Measurements from ENCODE around the gene RUNX1. TPM values are rescaled to one million over a fixed set of nuclear protein-coding genes. Genes with fewer than 3 reads are reported as not detected.

RUNX1 gene
- total and polyA plus RNA-seq, 7 donors = 8.7 to 230 (median 30.1) TPM

GRCh38 chr21:35077466-35077865 is 28.4 kb upstream of the RUNX1 start:
- no peak for TF ChIP-seq CTCF (IDR thresholded peaks at IDR 0.05)
- Histone ChIP-seq H3K27me3 (ENCODE audit: insufficient read depth in 3 of 3, low read length in 2 of 3) (no peaks in the 10 kb centered on the region), H3K36me3 (ENCODE audit: insufficient read depth in 1 of 2, low read depth in 1 of 2) (no peaks in the 10 kb centered on the region), H3K9me3 (no peaks in the 10 kb centered on the region), H3K27ac (no peak overlapping the region), H3K4me1 (no peaks in the 10 kb centered on the region), H3K4me3 (no peak overlapping the region)
- WGBS, 3 donors = 91 to 92% (median 92%) methylated on average over 4 of the region's 4 CpGs
- DNase-seq = no peak
- intact Hi-C loops (cut with DNase I) = no loop called here
- ATAC-seq = no peak

- Histone ChIP-seq H3K36me3 (ENCODE audit: insufficient read depth in 1 of 2, low read depth in 1 of 2) (no peaks in the 10 kb centered on the region), H3K27me3 (ENCODE audit: insufficient read depth in 3 of 3, low read length in 2 of 3) (no peaks in the 10 kb centered on the region), H3K9me3 (no peaks in the 10 kb centered on the region), H3K4me3 (no peak overlapping the region), H3K4me1 (no peaks in the 10 kb centered on the region), H3K27ac (no peak overlapping the region)
- TF ChIP-seq CTCF (IDR thresholded peaks at IDR 0.05) = no peak
- ATAC-seq (peak in 1 of 4 donors; percentile 28), DNase-seq (peak in 1 of 2 donors; percentile 39)
- intact Hi-C loops (cut with DNase I) = no loop called here
- 54 to 68% (median 66%) methylated on average over 6 of the region's 6 CpGs for WGBS, 3 donors
Observed at GRCh38 chr21:35075546-35075945, 26.4 kb upstream of the RUNX1 start.

GRCh38 chr21:35072960-35073359 is 23.9 kb upstream of the RUNX1 start:
- intact Hi-C loops (cut with DNase I) = no loop called here
- Histone ChIP-seq H3K4me3 (no peak overlapping the region), H3K4me1 (no peaks in the 10 kb centered on the region), H3K27me3 (ENCODE audit: insufficient read depth in 3 of 3, low read length in 2 of 3) (no peaks in the 10 kb centered on the region), H3K36me3 (ENCODE audit: insufficient read depth in 1 of 2, low read depth in 1 of 2) (no peaks in the 10 kb centered on the region), H3K9me3 (no peaks in the 10 kb centered on the region), H3K27ac (no peak overlapping the region)
- no peak for TF ChIP-seq CTCF (IDR thresholded peaks at IDR 0.05)
- ATAC-seq (no peak), DNase-seq (peak in 1 of 2 donors; percentile 46)
- WGBS, 3 donors = 40 to 67% (median 55%) methylated on average over 11 of the region's 11 CpGs

- 74 to 91% (median 82%) methylated on average over 5 of the region's 5 CpGs for WGBS, 3 donors
- TF ChIP-seq CTCF (IDR thresholded peaks at IDR 0.05) = no peak
- Histone ChIP-seq H3K4me1 (no peaks in the 10 kb centered on the region), H3K9me3 (no peaks in the 10 kb centered on the region), H3K27ac (no peak overlapping the region), H3K36me3 (ENCODE audit: insufficient read depth in 1 of 2, low read depth in 1 of 2) (no peaks in the 10 kb centered on the region), H3K4me3 (no peak overlapping the region), H3K27me3 (ENCODE audit: insufficient read depth in 3 of 3, low read length in 2 of 3) (no peaks in the 10 kb centered on the region)
- intact Hi-C loops (cut with DNase I) = no loop called here
- ATAC-seq = no peak
- DNase-seq = no peak
Observed at GRCh38 chr21:35072557-35072956, 23.5 kb upstream of the RUNX1 start.

- intact Hi-C loops (cut with DNase I) = no loop called here
- no peak for TF ChIP-seq CTCF (IDR thresholded peaks at IDR 0.05)
- DNase-seq = no peak
- 81 to 86% (median 82%) methylated on average over 2 of the region's 2 CpGs for WGBS, 3 donors
- no peaks in the 10 kb centered on the region for H3K4me1 ChIP-seq
- no peak overlapping the region for H3K4me3 ChIP-seq
- no peaks in the 10 kb centered on the region for H3K27me3 ChIP-seq (ENCODE audit: insufficient read depth in 3 of 3, low read length in 2 of 3)
- H3K9me3 ChIP-seq = no peaks in the 10 kb centered on the region
- no peak overlapping the region for H3K27ac ChIP-seq
- ATAC-seq = no peak
- H3K36me3 ChIP-seq (ENCODE audit: insufficient read depth in 1 of 2, low read depth in 1 of 2) = no peaks in the 10 kb centered on the region
Observed at GRCh38 chr21:35071347-35071746, 22.2 kb upstream of the RUNX1 start.

Data from psoas muscle (tissue), 8 donors.